Esophagus (tissue), 2 donors: ENCODE data around the gene RUVBL2. TPM values are rescaled to one million over a fixed set of nuclear protein-coding genes. Genes with fewer than 3 reads are reported as not detected.
"Not testable (repeated sequence)": the region's sequence is repeated elsewhere in the genome, so short reads cannot be mapped to it uniquely, and the experiment has no call there.

ENCODE experiments used
- H3K27ac ChIP-seq, 2 donors: one replicate each; pipeline ENCODE4 v1.5.1; 2013; ENCODE audit warnings: low read depth in 2 of 2, mild to moderate bottlenecking in 2 of 2, inconsistent platforms in 1 of 2, low read length in 1 of 2, moderate library complexity in 1 of 2
- H3K27me3 ChIP-seq, 2 donors: one replicate each; pipeline ENCODE4 v1.6.1; 2013; ENCODE audit warnings: low read length in 2 of 2, control low read depth in 1 of 2, mild to moderate bottlenecking in 1 of 2; ENCODE audit not compliant: insufficient read depth in 2 of 2, control insufficient read depth in 1 of 2
- H3K36me3 ChIP-seq, 2 donors: one replicate each; pipeline ENCODE4 v1.6.1; 2013; ENCODE audit warnings: low read length in 1 of 2; ENCODE audit not compliant: control insufficient read depth in 2 of 2, insufficient read depth in 2 of 2
- H3K4me1 ChIP-seq, 2 donors: one replicate each; pipeline ENCODE4 v1.6.1; 2013; ENCODE audit warnings: low read length in 1 of 2; ENCODE audit not compliant: control insufficient read depth in 2 of 2, insufficient read depth in 2 of 2
- H3K4me3 ChIP-seq, 2 donors: one replicate each; pipeline ENCODE4 v1.5.1; 2013; ENCODE audit warnings: low read length in 2 of 2, mild to moderate bottlenecking in 2 of 2, low read depth in 1 of 2, moderate library complexity in 1 of 2
- H3K9me3 ChIP-seq, 2 donors: one replicate each; pipeline ENCODE4 v1.6.1; 2013; ENCODE audit warnings: mild to moderate bottlenecking in 2 of 2, low read depth in 1 of 2, low read length in 1 of 2, moderate library complexity in 1 of 2; ENCODE audit not compliant: control insufficient read depth in 2 of 2, insufficient read depth in 1 of 2
- WGBS, 2 donors: extraction: QIAGEN DNeasy Blood & Tissue Kit; methylation state at CpG; one replicate each; pipeline ENCODE4 v1.1.7; 2013; 5-methylcytosine and 5-hydroxymethylcytosine counted together
- polyA plus RNA-seq, 2 donors: library from polyadenylated mRNA; stranded (reverse); fragments of 200-250 nt; gene quantifications; one replicate each; pipeline ENCODE4 v1.2.3, GENCODE V29; 2013
- donor health status: healthy with polysubstance abuse.
- donor health status: Bipolar disorder and iron deficiency.

Gene RUVBL2
- polyA plus RNA-seq, 2 donors: 56.1 to 87.4 TPM

- Histone ChIP-seq H3K36me3 (peaks cover 4 to 41% of the 10 kb centered on the region in 2 donors), H3K27me3 (no peaks in the 10 kb centered on the region), H3K4me1 (peaks cover 2 to 7% of the 10 kb centered on the region in 2 donors), H3K4me3 (no peak overlapping the region), H3K27ac (no peak overlapping the region), H3K9me3 (no peaks in the 10 kb centered on the region)
- WGBS, 2 donors: 90 to 96% methylated on average over 18 of the region's 18 CpGs
Measured at GRCh38 chr19:49014870-49015255, 21.2 kb downstream of the RUVBL2 start.

- 87 to 93% methylated on average over 24 to 27 of the region's 29 CpGs for WGBS, 2 donors
- no peak overlapping the region for H3K4me3 ChIP-seq
- H3K27ac ChIP-seq: no peak overlapping the region
- peaks cover 2 to 7% of the 10 kb centered on the region in 2 donors for H3K4me1 ChIP-seq
- H3K9me3 ChIP-seq: peaks cover 0 to 2% of the 10 kb centered on the region in 2 donors
- H3K27me3 ChIP-seq: no peaks in the 10 kb centered on the region
- H3K36me3 ChIP-seq: peaks cover 4 to 30% of the 10 kb centered on the region in 2 donors
Measured at GRCh38 chr19:49016067-49016839, 22.6 kb downstream of the RUVBL2 start.

GRCh38 chr19:49017041-49017665 is 23.5 kb downstream of the RUVBL2 start, which contains the start of gene LHB:
Gene LHB, minus strand, starts transcription at chr19:49017091. Its CDS starts 10 bp downstream, at chr19:49017081.
- peaks cover 2 to 7% of the 10 kb centered on the region in 2 donors for H3K4me1 ChIP-seq
- H3K27ac ChIP-seq: no peak within 1 kb of the TSS
- peaks cover 4 to 22% of the 10 kb centered on the region in 2 donors for H3K36me3 ChIP-seq
- peaks cover 0 to 2% of the 10 kb centered on the region in 2 donors for H3K9me3 ChIP-seq
- no peaks in the 10 kb centered on the region for H3K27me3 ChIP-seq
- H3K4me3 ChIP-seq: peak within 1 kb of the TSS; percentile 22 to 29
- WGBS, 2 donors: 67 to 68% methylated on average over 17 of the region's 17 CpGs

GRCh38 chr19:49017666-49018351 is 24.1 kb downstream of the RUVBL2 start:
- H3K27me3 ChIP-seq: no peaks in the 10 kb centered on the region
- no peak overlapping the region for H3K27ac ChIP-seq
- H3K4me1 ChIP-seq: peaks cover 2 to 7% of the 10 kb centered on the region in 2 donors
- peaks cover 0 to 2% of the 10 kb centered on the region in 2 donors for H3K9me3 ChIP-seq
- peak overlapping the region; percentile 22 to 29 for H3K4me3 ChIP-seq
- peaks cover 4 to 22% of the 10 kb centered on the region in 2 donors for H3K36me3 ChIP-seq
- WGBS, 2 donors: 0 to 1% methylated on average over 61 to 62 of the region's 62 CpGs

GRCh38 chr19:49018388-49019241 is 24.9 kb downstream of the RUVBL2 start:
- 3 to 7% methylated on average over 46 to 50 of the region's 50 CpGs for WGBS, 2 donors

GRCh38 chr19:49019242-49019932 is 25.7 kb downstream of the RUVBL2 start:
- H3K4me3 ChIP-seq: peak overlapping the region; percentile 22 to 37

More at GRCh38 chr19:49018388-49019241, 24.9 kb downstream of the RUVBL2 start:
- Histone ChIP-seq H3K36me3 (peaks cover 4 to 22% of the 10 kb centered on the region in 2 donors), H3K4me3 (peak overlapping the region; percentile 22 to 37)
- not testable (repeated sequence) for H3K4me1 ChIP-seq, H3K27me3 ChIP-seq, H3K27ac ChIP-seq, H3K9me3 ChIP-seq

GRCh38 chr19:49020342-49020741 is 26.7 kb downstream of the RUVBL2 start:
- Histone ChIP-seq H3K9me3 (peaks cover 0 to 2% of the 10 kb centered on the region in 2 donors), H3K4me3 (no peak overlapping the region), H3K36me3 (peaks cover 3 to 8% of the 10 kb centered on the region in 2 donors), H3K4me1 (peaks cover 2 to 7% of the 10 kb centered on the region in 2 donors), H3K27me3 (no peaks in the 10 kb centered on the region), H3K27ac (no peak overlapping the region)
- WGBS, 2 donors: 46 to 69% methylated on average over 11 of the region's 11 CpGs

More at GRCh38 chr19:49019242-49019932, 25.7 kb downstream of the RUVBL2 start:
- WGBS, 2 donors: 12% methylated on average over 41 of the region's 41 CpGs
- peaks cover 2 to 7% of the 10 kb centered on the region in 2 donors for H3K4me1 ChIP-seq
- H3K36me3 ChIP-seq: peaks cover 4 to 18% of the 10 kb centered on the region in 2 donors
- H3K27ac ChIP-seq: no peak overlapping the region
- H3K27me3 ChIP-seq: no peaks in the 10 kb centered on the region
- H3K9me3 ChIP-seq: peaks cover 0 to 2% of the 10 kb centered on the region in 2 donors

GRCh38 chr19:49020931-49021895 is 27.5 kb downstream of the RUVBL2 start:
- Histone ChIP-seq H3K27me3 (no peaks in the 10 kb centered on the region), H3K36me3 (no peaks in the 10 kb centered on the region), H3K4me3 (no peak overlapping the region), H3K4me1 (peaks cover 2 to 7% of the 10 kb centered on the region in 2 donors), H3K9me3 (peaks cover 0 to 2% of the 10 kb centered on the region in 2 donors), H3K27ac (no peak overlapping the region)
- WGBS, 2 donors: 30 to 41% methylated on average over 16 of the region's 16 CpGs
